ENCODE data around the gene CPSF7.

GRCh38 chr11:61377461-61378160 lies 52.2 kb downstream of the CPSF7 start:
- no peak for TF ChIP-seq CTCF (conservative IDR thresholded peaks at IDR 0.05)
- no peak for TF ChIP-seq EZH2 (IDR thresholded peaks at IDR 0.05; ENCODE audit: low read depth)
